HepG2 (cell line): ENCODE results near the gene FAM222A. TPM values are rescaled to one million over a fixed set of nuclear protein-coding genes. Genes with fewer than 3 reads are reported as not detected.
A peak's percentile ranks its signal among the peaks of the same experiment; 100 is the strongest.

Experiments
- ATF5 ChIP-seq: sonication (generic); formaldehyde crosslinking; IDR thresholded peaks from 2 replicates; pipeline ENCODE4 v1.4.0; 2020; ENCODE audit warnings: mild to moderate bottlenecking, low read depth, missing genetic modification reagents
- BCL3 ChIP-seq: sonication (generic); formaldehyde crosslinking; IDR thresholded peaks from 2 replicates; pipeline ENCODE4 v1.5.1; 2020; ENCODE audit warnings: mild to moderate bottlenecking, missing genetic modification reagents, moderate library complexity
- HOXA3 ChIP-seq: sonication (generic); formaldehyde crosslinking; IDR thresholded peaks from 2 replicates; pipeline ENCODE4 v1.5.0; 2020; ENCODE audit warnings: missing genetic modification reagents
- HOXD1 ChIP-seq: sonication (generic); formaldehyde crosslinking; IDR thresholded peaks from 2 replicates; pipeline ENCODE4 v1.5.0; 2020; ENCODE audit warnings: missing genetic modification reagents
- KDM5A ChIP-seq: fragments of 200-600 bp; sonication (generic); IDR thresholded peaks from 2 replicates; pipeline ENCODE4 v1.7.0; 2018; ENCODE audit warnings: antibody characterized with exemption, mild to moderate bottlenecking, low read length, borderline replicate concordance
- MLLT10 ChIP-seq: sonication (generic); formaldehyde crosslinking; IDR thresholded peaks from 2 replicates; pipeline ENCODE4 v1.4.0; 2020; ENCODE audit warnings: missing genetic modification reagents
- NR1H2 ChIP-seq: sonication (generic); formaldehyde crosslinking; IDR thresholded peaks from 2 replicates; pipeline ENCODE4 v1.8.1; 2022; ENCODE audit warnings: low read depth, missing genetic modification reagents, borderline replicate concordance
- PHF20 ChIP-seq: sonication (generic); formaldehyde crosslinking; IDR thresholded peaks from 2 replicates; pipeline ENCODE4 v1.5.0; 2020; ENCODE audit warnings: mild to moderate bottlenecking, missing genetic modification reagents
- SAFB2 ChIP-seq: sonication (generic); formaldehyde crosslinking; IDR thresholded peaks from 2 replicates; pipeline ENCODE4 v1.5.1; 2020; ENCODE audit warnings: missing genetic modification reagents, low read depth, mild to moderate bottlenecking, borderline replicate concordance
- SNAI1 ChIP-seq: sonication (generic); formaldehyde crosslinking; IDR thresholded peaks from 2 replicates; pipeline ENCODE4 v1.5.0; 2020; ENCODE audit warnings: mild to moderate bottlenecking, missing genetic modification reagents, borderline replicate concordance
- SP140L ChIP-seq: sonication (generic); formaldehyde crosslinking; IDR thresholded peaks from 2 replicates; pipeline ENCODE4 v1.4.0; 2020; ENCODE audit warnings: missing genetic modification reagents, borderline replicate concordance
- USF2 ChIP-seq, 2 experiments: sonication (generic) in 1 of 2; formaldehyde crosslinking in 1 of 2; IDR thresholded peaks; 2 replicates each; pipeline versions ENCODE4 v1.5.1 to v1.6.1; 2011 to 2020; ENCODE audit warnings: borderline replicate concordance in 1 of 2, low read depth in 1 of 2, low read length in 1 of 2, mild to moderate bottlenecking in 1 of 2, missing genetic modification reagents in 1 of 2, moderate library complexity in 1 of 2
- ZNF576 ChIP-seq: sonication (generic); formaldehyde crosslinking; IDR thresholded peaks from 2 replicates; pipeline ENCODE4 v1.4.0; 2020; ENCODE audit warnings: mild to moderate bottlenecking, missing genetic modification reagents
- ZNF773 ChIP-seq: sonication (generic); formaldehyde crosslinking; IDR thresholded peaks from 2 replicates; pipeline ENCODE4 v1.4.0; 2020; ENCODE audit warnings: missing genetic modification reagents, borderline replicate concordance
- ZSCAN30 ChIP-seq: sonication (generic); formaldehyde crosslinking; IDR thresholded peaks from 2 replicates; pipeline ENCODE4 v1.5.0; 2020; ENCODE audit warnings: mild to moderate bottlenecking, missing genetic modification reagents
- polyA plus RNA-seq, 8 experiments: library from polyadenylated mRNA; depleted of rRNA in 3 of 8; stranded (reverse) in 7 of 8; unstranded in 1 of 8; fragments of >200 nt; fragmentation: Illumina TruSeq in 4 of 8; extraction: Trizol in 4 of 8; gene quantifications; 2 replicates each; pipeline versions ENCODE4 v1.2.1 to v1.2.3, GENCODE V29; 2011 to 2016; ENCODE audit warnings: low read depth in 4 of 8, missing spikeins in 1 of 8, mixed read lengths in 1 of 8; ENCODE audit not compliant: insufficient read depth in 1 of 8
- total RNA-seq, 5 experiments: library from RNA; depleted of rRNA; stranded (reverse); fragments of >200 nt; fragmentation: Illumina TruSeq; extraction: Trizol; gene quantifications; 2 replicates each; pipeline ENCODE4 v1.2.3, GENCODE V29; 2016; ENCODE audit warnings: low read depth in 1 of 5
- TF ChIP-seq, protein P1 (sequence below): IDR thresholded peaks from 2 replicates; pipeline ENCODE4 v1.4.0; 2020; ENCODE audit warnings: mild to moderate bottlenecking, missing genetic modification reagents
- TF ChIP-seq, protein P2 (sequence below): sonication (generic); formaldehyde crosslinking; IDR thresholded peaks from 2 replicates; pipeline ENCODE4 v1.4.0; 2020; ENCODE audit warnings: mild to moderate bottlenecking, missing genetic modification reagents

The FAM222A gene
- total and polyA plus RNA-seq, 2 of the 13 experiments (the other 11 are each of a cell fraction or from before 2014, with no cell fraction given) = 2.7 to 9.6 TPM

DNA sequence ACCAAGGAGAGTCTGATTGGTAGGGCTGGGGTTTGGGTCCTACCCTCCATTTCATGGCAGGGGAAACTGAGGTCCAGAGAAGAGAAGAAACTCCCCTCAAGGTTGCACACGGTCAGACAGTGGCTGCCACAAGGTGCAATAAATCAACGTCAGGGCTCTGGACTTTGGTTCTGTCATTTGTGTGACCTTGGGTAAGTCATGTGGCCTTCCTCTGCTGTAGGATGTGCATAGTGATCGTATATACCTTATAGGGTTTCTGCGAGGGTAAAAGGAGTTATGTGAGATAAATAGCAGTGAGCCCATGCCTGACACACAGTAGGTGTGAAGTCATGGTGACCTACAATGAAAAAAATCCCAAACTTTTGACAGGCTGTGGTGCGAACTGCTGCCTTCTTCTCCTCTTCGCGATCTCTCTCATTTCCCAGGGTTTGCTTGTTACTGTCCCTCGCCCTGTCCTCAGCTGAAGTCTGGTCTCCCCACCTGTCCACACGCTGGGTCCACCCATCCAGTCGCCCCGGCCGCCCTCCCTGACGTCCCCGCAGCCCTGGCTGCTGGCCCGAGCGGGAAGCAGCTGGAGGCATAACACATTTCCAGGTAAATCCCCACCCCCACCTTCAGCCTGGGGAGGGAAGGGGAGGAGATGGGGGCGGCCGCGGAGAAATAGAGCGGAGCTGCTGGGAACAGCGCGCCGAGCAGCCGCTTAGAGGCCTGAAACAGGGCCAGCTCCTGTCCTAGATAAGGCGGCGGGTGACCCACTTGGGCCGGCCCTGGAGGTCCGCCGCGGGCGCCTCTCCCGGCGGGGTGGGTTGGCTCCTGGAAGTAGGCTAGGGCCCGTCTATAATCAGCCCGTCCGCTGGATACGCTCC lies 1.8 kb upstream of the FAM222A start (continued):
- TF ChIP-seq HOXA3 (CRISPR knock-in tag) = peak; percentile 19
- no peak for TF ChIP-seq KDM5A
- no peak for TF ChIP-seq ATF5 (CRISPR knock-in tag)
- TF ChIP-seq SNAI1 (CRISPR knock-in tag) = no peak
- no peak for TF ChIP-seq NR1H2 (CRISPR knock-in tag)
- no peak for TF ChIP-seq BCL3
- TF ChIP-seq, protein P1, sequence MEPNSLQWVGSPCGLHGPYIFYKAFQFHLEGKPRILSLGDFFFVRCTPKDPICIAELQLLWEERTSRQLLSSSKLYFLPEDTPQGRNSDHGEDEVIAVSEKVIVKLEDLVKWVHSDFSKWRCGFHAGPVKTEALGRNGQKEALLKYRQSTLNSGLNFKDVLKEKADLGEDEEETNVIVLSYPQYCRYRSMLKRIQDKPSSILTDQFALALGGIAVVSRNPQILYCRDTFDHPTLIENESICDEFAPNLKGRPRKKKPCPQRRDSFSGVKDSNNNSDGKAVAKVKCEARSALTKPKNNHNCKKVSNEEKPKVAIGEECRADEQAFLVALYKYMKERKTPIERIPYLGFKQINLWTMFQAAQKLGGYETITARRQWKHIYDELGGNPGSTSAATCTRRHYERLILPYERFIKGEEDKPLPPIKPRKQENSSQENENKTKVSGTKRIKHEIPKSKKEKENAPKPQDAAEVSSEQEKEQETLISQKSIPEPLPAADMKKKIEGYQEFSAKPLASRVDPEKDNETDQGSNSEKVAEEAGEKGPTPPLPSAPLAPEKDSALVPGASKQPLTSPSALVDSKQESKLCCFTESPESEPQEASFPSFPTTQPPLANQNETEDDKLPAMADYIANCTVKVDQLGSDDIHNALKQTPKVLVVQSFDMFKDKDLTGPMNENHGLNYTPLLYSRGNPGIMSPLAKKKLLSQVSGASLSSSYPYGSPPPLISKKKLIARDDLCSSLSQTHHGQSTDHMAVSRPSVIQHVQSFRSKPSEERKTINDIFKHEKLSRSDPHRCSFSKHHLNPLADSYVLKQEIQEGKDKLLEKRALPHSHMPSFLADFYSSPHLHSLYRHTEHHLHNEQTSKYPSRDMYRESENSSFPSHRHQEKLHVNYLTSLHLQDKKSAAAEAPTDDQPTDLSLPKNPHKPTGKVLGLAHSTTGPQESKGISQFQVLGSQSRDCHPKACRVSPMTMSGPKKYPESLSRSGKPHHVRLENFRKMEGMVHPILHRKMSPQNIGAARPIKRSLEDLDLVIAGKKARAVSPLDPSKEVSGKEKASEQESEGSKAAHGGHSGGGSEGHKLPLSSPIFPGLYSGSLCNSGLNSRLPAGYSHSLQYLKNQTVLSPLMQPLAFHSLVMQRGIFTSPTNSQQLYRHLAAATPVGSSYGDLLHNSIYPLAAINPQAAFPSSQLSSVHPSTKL (CRISPR knock-in tag) = peak; percentile 31
- TF ChIP-seq USF2 (IDR thresholded peaks at IDR 0.05; ENCODE audit: low read depth, low read length) = no peak
- no peak; the same call in 1 of the 2 replicates for TF ChIP-seq USF2 (CRISPR knock-in tag; IDR thresholded peaks at IDR 0.05; ENCODE audit: borderline replicate concordance)
- TF ChIP-seq HOXD1 (CRISPR knock-in tag) = peak; percentile 93
- TF ChIP-seq, protein P2, sequence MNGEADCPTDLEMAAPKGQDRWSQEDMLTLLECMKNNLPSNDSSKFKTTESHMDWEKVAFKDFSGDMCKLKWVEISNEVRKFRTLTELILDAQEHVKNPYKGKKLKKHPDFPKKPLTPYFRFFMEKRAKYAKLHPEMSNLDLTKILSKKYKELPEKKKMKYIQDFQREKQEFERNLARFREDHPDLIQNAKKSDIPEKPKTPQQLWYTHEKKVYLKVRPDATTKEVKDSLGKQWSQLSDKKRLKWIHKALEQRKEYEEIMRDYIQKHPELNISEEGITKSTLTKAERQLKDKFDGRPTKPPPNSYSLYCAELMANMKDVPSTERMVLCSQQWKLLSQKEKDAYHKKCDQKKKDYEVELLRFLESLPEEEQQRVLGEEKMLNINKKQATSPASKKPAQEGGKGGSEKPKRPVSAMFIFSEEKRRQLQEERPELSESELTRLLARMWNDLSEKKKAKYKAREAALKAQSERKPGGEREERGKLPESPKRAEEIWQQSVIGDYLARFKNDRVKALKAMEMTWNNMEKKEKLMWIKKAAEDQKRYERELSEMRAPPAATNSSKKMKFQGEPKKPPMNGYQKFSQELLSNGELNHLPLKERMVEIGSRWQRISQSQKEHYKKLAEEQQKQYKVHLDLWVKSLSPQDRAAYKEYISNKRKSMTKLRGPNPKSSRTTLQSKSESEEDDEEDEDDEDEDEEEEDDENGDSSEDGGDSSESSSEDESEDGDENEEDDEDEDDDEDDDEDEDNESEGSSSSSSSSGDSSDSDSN (CRISPR knock-in tag) = peak; percentile 48
- no peak for TF ChIP-seq PHF20 (CRISPR knock-in tag)
- TF ChIP-seq SAFB2 (CRISPR knock-in tag) = no peak
- TF ChIP-seq ZNF576 (CRISPR knock-in tag) = no peak
- TF ChIP-seq SP140L (CRISPR knock-in tag) = no peak
- TF ChIP-seq ZNF773 (CRISPR knock-in tag) = no peak
- TF ChIP-seq MLLT10 (CRISPR knock-in tag) = no peak
- TF ChIP-seq ZSCAN30 (CRISPR knock-in tag) = no peak
